Fibroblast of villous mesenchyme (primary cell): ENCODE measurements around the gene BCL2L1. TPM values are rescaled to one million over a fixed set of nuclear protein-coding genes. Genes with fewer than 3 reads are reported as not detected.
A peak's percentile ranks its signal among the peaks of the same experiment; 100 is the strongest.

Source experiments
- DNase-seq: peaks from one replicate; pipeline ENCODE4 v3.0.0-alpha.2; 2010; ENCODE audit warnings: low read depth
- H3K4me3 ChIP-seq: 2 replicates; pipeline ENCODE4 v1.5.1; 2011; ENCODE audit warnings: low read depth, mild to moderate bottlenecking, low read length
- CTCF ChIP-seq: IDR thresholded peaks from 2 replicates; pipeline ENCODE4 v1.5.1; 2012; ENCODE audit warnings: low read depth, mild to moderate bottlenecking, low read length; ENCODE audit not compliant: insufficient read depth
- total RNA-seq: library from RNA; depleted of rRNA; stranded (reverse); fragments of >200 nt; gene quantifications from 2 replicates; pipeline ENCODE4 v1.2.3, GENCODE V29; 2012

Gene BCL2L1
- total RNA-seq, 1 donor: 113 TPM

GRCh38 chr20:31640259-31640658 is 82.4 kb downstream of the BCL2L1 start:
- H3K4me3 ChIP-seq: no peak overlapping the region
- no peak for DNase-seq

GRCh38 chr20:31638816-31639215 is 83.9 kb downstream of the BCL2L1 start:
- no peak for DNase-seq
- no peak overlapping the region for H3K4me3 ChIP-seq
- no peak for TF ChIP-seq CTCF

More at GRCh38 chr20:31640259-31640658, 82.4 kb downstream of the BCL2L1 start:
- no peak for TF ChIP-seq CTCF

- no peak for DNase-seq
- no peak overlapping the region for H3K4me3 ChIP-seq
- TF ChIP-seq CTCF: no peak
These were observed 84.4 kb downstream of the BCL2L1 start for GRCh38 chr20:31638317-31638716.

GRCh38 chr20:31637660-31638059 is 85.0 kb downstream of the BCL2L1 start, which contains the start of gene COX4I2:
TSS of gene COX4I2 (plus strand) at chr20:31637912. CDS start at chr20:31639018, 1,106 bp downstream.
- no peak for TF ChIP-seq CTCF
- no peak within 1 kb of the TSS for H3K4me3 ChIP-seq
- no peak for DNase-seq

- TF ChIP-seq CTCF: no peak
- no peak overlapping the region for H3K4me3 ChIP-seq
- peak; percentile 84 for DNase-seq
These were observed 89.2 kb downstream of the BCL2L1 start for GRCh38 chr20:31633339-31633914.

GRCh38 chr20:31632548-31633338 is 89.9 kb downstream of the BCL2L1 start:
- TF ChIP-seq CTCF: no peak
- DNase-seq: no peak
- H3K4me3 ChIP-seq: no peak overlapping the region
